ENCODE measurements around the gene EDARADD.
"Not testable (repeated sequence)": the region's sequence is repeated elsewhere in the genome, so short reads cannot be mapped to it uniquely, and the experiment has no call there.

EDARADD gene

DNA sequence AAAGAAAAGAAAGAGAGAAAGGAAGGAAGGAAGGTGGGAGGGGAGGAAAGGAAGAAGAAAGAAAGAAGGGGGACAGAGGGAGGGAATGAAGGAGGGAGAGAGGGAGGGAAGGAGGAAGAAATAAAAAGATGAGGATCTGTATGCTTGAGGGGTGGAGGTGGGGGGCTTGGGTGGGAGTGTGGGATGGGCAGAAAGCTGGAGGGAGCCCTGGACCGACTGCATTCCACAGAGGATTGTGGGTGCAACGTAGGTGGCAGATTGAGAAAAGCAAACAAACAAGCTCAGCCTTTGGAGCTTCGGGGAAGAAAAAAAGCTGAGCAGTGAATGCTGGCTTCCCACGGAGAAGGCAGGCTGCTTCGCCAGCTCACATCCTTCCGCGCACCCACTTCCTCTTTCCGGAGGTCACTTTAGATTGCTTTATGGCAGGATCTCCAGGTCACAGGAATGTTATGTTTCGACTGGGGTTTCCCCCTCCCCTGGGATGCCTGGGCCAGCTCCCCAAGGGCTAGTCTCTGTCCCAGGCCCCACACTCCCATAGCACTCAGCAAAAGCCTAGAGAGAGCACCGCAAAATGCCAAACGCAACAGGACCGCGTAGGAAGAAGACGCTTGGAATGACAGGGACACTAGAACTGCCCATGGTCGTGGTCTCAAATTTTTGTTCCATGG lies 109.0 kb downstream of the EDARADD start:
- in situ Hi-C loops (cut with MboI; ENCODE audit: low pct_unique_long_range_greater_than_20kb, low sequenced_read_pairs) = no loop called here
- peak; percentile 68 for DNase-seq

DNA sequence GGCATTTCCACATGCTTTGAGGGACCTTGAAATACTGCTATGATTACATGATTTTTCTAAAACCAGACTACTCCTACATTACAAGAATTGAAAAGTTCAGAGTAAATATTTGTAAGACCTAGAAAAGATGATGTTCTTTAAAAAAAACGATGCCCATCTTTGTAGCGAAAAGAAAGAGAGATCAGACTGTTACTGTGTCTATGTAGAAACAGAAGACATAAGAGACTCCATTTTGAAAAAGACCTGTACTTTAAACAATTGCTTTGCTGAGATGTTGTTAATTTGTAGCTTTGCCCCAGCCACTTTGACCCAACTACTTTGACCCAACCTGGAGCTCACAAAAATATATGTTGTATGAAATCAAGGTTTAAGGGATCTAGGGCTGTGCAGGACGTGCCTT lies 110.3 kb downstream of the EDARADD start:
- in situ Hi-C loops (cut with MboI; ENCODE audit: low pct_unique_long_range_greater_than_20kb, low sequenced_read_pairs); DNase-seq: not testable (repeated sequence)

DNA sequence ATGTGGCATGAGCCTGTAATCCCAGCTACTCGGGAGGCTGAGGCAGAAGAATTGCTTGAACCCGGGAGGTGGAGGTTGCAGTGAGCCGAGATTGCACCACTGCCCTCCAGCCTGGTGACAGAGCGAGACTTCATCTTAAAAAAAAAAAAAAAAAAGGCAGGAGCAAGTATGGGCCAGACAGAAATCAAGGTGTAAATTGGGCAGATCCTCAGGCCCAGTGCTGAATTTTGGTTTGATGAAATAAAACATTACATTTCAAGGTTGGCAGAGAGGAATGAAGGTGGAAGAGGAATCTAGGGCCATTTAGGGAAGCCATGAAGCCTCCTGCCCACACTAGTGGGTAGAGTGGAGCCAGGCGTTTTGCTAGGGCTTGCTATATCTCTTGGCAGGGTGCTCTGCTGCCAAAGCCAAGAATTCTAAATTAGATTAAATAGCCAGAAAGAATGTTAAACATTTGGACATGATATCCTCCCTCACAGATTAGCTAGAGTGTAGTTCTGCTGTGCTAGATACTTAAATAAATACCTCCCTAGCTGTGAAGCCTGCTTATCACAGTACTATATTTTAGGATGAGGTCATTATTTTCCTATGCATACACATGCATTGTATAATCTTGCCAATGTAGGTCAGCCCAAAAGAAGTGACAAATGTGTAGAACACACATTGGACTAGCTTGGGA lies 113.1 kb downstream of the EDARADD start:
- in situ Hi-C loops (cut with MboI; ENCODE audit: low pct_unique_long_range_greater_than_20kb, low sequenced_read_pairs) = no loop called here
- DNase-seq = no peak

DNA sequence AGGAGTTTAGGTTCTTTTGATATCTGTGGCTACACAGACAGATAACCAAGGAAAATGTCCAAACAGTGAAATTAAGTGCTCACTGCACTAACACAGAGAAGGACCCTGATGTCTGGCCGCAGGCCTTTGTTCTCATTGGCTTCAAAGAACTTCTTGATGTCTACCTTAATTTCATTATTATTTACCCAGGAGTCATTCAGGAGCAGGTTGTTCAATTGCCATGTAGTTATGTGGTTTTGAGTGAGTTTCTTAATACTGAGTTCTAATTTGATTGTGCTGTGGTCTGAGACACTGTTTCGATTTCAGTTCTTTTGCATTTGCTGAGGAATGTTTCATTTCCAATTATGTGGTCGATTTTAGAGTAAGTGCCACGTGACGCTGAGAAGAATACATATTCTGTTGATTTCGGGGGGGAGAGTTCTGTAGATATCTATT lies 114.5 kb downstream of the EDARADD start:
- in situ Hi-C loops (cut with MboI; ENCODE audit: low pct_unique_long_range_greater_than_20kb, low sequenced_read_pairs) = no loop called here
- DNase-seq = no peak

DNA sequence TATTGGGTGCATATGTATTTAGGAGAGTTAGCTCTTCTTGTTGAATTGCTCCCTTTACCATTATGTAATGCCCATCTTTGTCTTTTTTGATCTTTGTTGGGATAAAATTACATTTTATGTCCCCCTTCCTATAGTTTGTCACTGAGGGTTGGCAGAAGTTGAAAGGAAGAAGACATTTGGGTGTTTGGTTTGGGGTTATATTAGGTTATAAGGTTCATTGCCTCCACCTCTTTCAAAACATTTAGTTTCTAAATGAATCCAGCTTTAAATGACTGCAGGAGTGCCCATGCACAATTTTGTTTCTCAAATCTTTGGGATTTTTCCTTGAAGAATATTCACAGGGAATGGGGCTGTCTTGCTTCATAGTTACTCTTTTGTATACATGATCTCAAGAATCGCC lies 115.1 kb downstream of the EDARADD start:
- in situ Hi-C loops (cut with MboI; ENCODE audit: low pct_unique_long_range_greater_than_20kb, low sequenced_read_pairs) = no loop called here
- no peak for DNase-seq

DNA sequence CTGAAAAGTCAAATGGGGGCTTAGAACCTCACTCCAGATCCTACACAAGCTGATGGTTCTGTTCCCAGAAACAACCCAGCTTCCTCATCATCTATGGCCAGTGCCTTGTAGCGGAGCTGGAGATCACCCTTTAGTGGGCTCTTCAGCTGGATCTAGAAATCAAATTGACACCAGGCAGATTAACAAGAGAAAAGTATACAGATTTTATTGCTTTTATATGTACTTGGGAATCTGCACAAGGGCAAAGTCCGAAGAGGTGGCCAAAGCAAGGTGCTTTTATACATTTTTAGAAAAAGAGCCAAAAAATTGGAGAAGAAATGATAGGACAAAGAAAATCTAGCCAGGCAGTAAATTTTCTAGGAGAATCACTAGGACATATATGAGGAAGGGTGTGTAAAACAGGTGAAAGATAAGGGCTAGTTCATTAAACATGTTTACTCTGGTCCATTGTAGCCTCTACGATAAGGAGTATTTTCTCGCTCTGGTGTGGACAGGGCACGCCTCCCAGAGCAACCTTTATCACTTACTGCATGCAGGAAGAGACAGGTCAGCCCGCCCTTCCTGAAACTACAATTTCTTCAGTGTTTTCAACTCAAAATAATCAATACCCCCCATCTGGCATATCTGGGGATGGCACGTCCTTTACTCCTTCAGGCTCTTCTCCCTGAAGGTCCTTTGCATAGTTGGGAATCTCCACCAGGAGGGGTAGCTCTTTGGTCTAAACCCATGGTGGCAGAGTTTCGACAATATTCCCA lies 115.7 kb downstream of the EDARADD start:
- no peak for DNase-seq
- in situ Hi-C loops (cut with MboI; ENCODE audit: low pct_unique_long_range_greater_than_20kb, low sequenced_read_pairs) = no loop called here

DNA sequence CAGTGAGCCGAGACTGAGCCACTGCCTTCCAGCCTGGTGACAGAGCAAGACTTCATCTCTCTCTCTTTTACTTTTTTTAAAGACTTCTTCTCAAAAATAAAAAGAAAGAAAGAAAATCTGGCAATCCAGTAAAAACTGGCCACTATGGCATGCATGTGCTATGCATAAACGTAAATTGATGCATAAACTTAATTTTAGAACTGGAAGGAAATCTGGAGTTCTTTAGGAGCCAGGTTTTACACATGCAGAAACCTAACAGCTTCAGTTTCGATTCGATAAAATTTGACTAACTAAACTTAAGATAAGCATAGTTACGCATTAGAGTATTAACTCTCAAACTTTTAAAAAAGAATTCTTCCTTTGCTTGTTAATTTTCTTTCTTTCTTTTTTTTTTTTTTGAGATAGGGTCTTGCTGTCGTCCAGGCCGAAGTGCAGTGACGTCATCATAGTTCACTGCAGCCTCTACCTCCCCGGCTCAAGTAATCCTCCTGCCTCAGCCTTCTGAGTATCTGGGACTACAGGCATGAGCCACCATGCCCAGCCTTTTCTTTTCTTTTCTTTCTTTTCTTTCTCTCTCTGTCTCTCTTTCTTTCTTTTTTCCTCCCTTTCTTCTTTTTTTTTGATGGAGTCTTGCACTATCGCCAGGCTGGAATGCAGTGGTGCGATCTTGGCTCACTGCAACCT lies 117.8 kb downstream of the EDARADD start:
- in situ Hi-C loops (cut with MboI; ENCODE audit: low pct_unique_long_range_greater_than_20kb, low sequenced_read_pairs) = no loop called here
- no peak for DNase-seq

DNA sequence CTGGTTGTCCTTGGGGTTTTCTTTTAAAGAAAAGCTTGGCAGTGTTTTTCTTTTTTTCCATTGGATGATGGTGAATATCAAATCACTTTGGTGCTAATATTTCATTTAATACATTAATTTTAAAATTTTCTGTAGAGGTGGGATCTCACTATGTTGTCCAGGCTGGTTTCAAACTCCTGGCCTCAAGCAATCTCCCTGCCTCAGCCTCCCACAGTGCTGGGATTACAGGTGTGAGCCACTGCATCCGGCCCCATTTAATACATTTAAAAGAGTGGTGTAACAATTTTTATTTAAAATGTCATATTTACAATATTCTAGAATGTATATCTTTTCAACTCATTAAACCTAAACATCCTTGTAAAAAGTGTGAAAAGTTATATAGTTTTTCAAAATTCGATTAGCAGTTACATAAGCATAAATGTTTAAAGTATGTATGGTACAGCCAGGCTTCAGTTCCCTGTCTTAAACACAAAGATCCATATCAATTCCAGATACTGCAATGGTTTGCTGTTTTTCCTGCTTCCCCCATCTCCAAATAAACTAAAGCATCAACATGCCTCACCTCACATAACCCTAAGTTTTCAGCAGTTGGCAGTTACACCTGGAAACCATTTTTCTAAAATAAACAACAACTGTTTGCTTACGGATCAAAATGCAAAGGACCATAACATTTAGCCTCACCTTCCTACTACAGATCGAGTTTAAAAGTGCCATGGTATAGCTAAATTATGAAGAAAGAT lies 120.8 kb downstream of the EDARADD start:
- no peak for DNase-seq
- in situ Hi-C loops (cut with MboI; ENCODE audit: low pct_unique_long_range_greater_than_20kb, low sequenced_read_pairs) = no loop called here

DNA sequence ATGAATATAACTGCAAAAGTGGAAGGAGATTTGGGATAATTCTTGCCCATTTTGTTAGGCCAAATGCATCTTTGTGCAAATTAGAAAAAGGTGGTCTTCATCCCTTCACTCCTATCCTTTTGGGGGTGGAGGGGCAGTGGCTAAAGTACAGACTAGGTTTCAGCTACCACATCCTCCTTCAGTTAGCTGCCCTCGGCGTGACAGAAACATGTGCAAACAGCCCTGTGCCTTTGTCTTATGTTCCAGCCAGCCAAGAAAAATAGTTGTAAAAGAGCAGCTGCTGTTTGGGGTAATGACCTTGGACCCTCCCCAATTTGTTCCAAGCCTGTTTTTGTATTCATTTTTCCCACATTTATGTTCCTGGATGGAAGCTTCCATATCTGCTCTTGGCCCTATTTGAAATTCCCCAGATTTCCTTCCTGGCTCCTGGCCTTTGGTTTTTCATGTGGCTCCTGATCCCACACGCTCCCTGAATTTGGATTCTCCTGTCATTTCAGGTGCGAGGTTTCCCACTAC lies 121.4 kb downstream of the EDARADD start:
- in situ Hi-C loops (cut with MboI; ENCODE audit: low pct_unique_long_range_greater_than_20kb, low sequenced_read_pairs) = no loop called here

DNA sequence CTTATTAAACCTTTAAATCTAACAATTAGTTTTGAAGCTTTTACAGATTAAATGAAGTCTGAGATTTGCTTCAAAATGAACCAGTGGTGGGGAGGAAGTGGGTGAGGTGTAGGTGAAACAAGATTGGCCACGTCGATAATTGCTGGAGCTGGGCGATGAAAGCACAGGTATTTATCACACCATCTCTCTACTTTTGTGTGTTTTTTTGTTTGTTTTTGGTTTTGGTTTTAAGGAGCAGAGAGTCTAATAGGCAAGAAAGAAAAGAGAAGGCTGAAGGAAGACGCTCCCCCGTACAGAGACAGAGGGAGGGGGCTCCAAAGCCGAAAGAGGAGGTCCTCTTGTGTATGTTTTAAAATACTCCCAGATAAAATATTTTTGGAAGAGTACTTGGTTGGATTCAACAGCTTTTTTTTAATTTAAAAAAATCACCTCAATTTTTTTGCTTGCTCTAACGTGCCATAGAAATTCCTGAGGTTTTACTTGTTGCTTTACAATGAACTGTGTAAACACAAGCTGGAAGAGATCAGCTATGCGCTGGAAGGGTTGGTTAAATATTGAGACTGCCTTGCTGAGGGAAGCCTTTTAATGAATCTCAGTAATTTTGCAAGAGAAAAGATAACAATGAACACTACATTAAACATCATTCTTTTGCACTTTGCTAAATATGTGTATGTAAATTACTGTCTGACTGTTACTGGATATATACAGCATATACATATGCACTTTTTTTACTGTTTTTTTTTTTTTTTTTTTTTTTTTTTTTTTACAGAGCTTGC lies 123.0 kb downstream of the EDARADD start:
- in situ Hi-C loops (cut with MboI; ENCODE audit: low pct_unique_long_range_greater_than_20kb, low sequenced_read_pairs) = no loop called here
- no peak for DNase-seq

More for the DNA sequence above, 121.4 kb downstream of the EDARADD start:
- no peak for DNase-seq

DNA sequence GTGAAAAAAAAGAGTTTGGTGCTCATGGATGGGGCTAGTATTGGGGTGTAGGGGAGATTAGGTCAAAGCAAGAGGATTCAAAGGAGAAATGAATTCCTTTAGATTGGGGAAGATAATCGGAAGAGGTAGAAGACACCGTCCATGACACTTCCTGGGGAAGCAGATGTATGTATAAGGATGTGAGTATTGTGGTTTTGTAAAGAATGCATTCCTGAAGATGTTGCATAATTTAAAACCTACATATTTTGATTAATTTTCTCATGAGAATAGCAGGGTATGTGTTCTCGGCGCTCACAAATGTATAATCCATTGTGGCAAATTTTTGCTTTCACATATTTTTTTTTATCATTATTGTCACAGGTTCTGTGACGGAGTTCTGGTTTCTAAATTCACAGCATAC lies 124.2 kb downstream of the EDARADD start:
- peak; percentile 49 for DNase-seq
- in situ Hi-C loops (cut with MboI; ENCODE audit: low pct_unique_long_range_greater_than_20kb, low sequenced_read_pairs) = no loop called here

DNA sequence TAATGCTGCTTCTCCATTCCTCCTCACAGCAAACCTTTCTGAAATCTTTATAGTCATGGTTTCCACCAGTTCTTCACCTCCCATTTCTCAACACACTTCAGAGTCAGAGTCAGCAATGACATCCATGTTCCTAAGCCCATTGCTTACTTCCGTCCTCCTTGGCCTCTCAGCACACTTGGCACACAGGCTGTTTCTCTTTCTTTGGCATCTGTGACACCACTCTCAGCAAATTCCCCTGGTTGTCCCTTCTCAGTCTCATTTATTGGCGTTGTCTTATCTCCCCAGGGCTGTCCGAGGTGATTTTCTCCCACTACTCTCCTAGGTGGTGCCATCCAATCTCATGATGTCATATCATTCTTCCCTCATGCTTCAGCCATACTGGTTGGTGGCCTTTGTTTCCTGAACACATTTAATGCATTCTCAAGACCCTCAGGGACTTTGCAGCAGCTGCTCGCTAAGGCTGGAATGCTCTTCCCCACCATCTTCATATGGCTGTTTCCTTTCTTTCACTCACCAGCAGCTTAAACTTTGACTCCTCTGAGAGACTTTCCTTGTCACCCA lies 126.4 kb downstream of the EDARADD start:
- in situ Hi-C loops (cut with MboI; ENCODE audit: low pct_unique_long_range_greater_than_20kb, low sequenced_read_pairs) = no loop called here

DNA sequence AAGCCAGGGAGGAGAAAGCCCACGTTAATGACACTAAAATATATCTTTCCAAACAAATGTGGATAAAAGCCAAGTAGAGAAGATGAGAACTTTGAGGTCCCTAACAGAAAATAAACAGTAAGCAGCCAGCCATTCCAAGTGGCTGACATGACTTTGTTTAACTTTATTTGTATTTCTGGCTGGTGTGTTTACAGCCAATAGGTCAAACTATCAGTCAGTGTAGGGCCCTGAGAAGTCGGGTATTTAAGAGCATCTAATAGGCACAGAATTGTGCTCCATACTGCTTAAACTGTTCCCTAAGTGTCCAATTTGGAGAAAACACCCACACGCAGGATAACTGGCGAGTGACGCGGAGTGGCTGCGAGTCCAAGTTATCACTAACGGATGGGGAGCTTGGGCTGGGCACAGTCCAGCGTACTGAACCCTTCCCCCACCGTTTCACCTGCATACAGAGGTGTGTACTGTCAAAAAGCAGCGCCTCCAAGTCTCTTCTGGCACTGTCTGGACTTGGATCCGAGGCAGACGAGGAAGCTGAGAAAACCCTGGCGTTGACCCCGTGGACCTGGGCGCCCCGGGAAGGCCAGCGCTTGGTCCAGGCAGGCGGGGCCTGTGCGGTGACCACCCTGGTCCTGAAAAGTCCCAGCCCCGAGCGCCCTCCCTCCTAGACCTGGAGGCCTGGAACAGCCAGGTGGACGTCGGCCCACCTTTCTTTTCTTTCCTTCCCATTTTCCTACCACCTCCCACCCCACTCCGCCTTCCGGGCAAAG lies 129.0 kb downstream of the EDARADD start:
- in situ Hi-C loops (cut with MboI; ENCODE audit: low pct_unique_long_range_greater_than_20kb, low sequenced_read_pairs) = no loop called here
- no peak for DNase-seq

More for the DNA sequence above, 126.4 kb downstream of the EDARADD start:
- no peak for DNase-seq

DNA sequence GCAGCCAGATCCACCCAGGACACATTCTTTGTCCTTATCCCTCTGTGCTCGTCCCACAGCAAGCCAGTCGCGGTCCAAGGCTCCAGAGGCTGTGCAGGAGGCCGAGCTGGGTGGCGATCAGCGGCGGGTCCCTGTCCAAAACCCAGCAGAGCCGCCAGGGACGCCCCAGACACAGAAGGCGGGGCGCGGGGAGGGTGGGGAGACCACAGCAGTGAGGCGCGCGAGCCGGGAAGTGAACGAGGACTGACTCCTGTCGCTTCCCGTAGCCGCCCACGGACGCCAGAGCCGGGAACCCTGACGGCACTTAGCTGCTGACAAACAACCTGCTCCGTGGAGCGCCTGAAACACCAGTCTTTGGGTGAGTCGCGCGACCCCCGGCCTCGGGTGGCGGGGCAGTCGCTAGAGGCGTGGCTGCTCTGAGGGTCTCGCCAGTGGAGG lies 129.6 kb downstream of the EDARADD start, which contains the start of gene LGALS8:
Gene LGALS8, plus strand, starts transcription at position 279 of the 438 bp plus-strand sequence. CDS start 2,089 bp downstream, outside the sequence.
- peak; percentile 76 for DNase-seq
- in situ Hi-C loops (cut with MboI; ENCODE audit: low pct_unique_long_range_greater_than_20kb, low sequenced_read_pairs) = no loop called here

DNA sequence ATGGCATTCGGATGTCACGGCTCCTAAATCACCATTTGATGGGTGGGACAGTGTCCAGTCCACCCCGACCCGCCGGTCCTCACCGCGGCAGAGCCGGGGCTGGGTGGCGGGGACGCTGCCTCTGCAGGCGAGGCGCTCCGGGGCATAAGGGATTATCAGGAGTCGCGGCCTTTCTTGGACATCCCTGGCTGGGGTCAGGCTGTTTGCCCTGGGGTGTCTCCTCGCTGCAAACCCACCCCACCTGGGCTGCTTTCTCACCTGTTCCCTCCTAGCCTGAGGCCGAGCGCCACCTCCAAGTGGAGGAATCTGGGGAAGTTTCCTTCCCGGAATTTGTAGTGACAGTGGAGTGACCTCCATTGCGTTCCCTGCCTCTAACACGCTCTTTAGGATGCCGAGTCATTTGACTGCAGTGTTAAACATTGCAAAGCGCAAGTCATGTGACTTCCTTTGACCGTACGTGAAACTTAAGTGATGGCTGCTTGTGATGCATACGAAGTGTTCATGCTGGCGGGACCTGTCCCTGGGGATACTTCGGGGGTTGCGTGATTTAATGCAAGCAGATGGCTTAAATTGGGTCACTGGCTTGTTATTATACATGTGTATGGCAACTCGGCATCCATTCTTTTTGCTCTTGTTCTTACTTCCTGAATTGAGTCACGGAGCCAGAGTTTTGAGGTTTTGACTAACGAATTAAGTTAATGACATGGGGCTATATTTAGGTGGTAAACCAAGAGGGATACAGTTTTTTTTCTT lies 130.2 kb downstream of the EDARADD start:
- in situ Hi-C loops (cut with MboI; ENCODE audit: low pct_unique_long_range_greater_than_20kb, low sequenced_read_pairs) = no loop called here
- DNase-seq = peak; percentile 69

DNA sequence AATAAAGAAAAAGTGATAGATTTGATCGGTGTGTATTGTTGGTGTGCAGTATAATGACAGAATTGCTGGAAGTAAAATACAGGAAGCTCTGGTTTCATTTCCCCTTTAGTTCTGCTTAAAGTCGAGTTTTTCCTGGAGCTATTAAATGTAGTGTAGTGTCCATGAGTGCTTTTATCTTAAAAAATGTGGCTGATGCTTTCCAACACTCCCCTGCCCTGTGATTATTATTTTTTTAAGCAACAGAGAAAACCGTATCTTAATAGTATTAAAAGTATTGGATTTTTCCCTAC lies 130.8 kb downstream of the EDARADD start:
- in situ Hi-C loops (cut with MboI; ENCODE audit: low pct_unique_long_range_greater_than_20kb, low sequenced_read_pairs) = no loop called here
- no peak for DNase-seq
